22Rv1 (cell line): ENCODE results near the gene ARHGAP25.

Experiments
- ZFX ChIP-seq: fragments of 450-650 bp; IDR thresholded peaks from 2 replicates; pipeline ENCODE4 v1.6.1; 2017; ENCODE audit warnings: antibody characterized with exemption, borderline replicate concordance
- TF ChIP-seq, protein P1 (sequence below): fragments of 450-650 bp; IDR thresholded peaks from 2 replicates; pipeline ENCODE4 v1.5.1; 2017; ENCODE audit warnings: mild to moderate bottlenecking

DNA sequence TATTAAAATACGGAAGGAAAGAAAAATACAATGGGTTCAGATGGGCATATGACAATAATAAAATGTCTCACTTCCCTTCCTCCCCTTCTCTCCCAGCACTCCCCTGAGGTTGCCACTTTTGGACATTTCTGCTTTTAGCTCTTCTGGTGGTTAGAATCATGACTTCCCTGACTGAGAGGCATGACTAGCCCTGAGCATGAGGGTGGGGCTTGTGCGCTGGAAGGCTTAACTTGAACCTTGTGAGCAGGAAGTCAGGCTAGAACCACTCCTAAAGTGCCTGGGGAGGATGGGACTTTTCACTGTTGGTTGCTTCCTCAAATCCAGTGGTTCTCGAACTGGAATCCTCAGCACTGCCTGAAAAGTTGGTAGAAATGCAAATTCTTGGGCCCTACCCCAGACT, 19.7 kb upstream of the ARHGAP25 start:
- TF ChIP-seq, protein P1, sequence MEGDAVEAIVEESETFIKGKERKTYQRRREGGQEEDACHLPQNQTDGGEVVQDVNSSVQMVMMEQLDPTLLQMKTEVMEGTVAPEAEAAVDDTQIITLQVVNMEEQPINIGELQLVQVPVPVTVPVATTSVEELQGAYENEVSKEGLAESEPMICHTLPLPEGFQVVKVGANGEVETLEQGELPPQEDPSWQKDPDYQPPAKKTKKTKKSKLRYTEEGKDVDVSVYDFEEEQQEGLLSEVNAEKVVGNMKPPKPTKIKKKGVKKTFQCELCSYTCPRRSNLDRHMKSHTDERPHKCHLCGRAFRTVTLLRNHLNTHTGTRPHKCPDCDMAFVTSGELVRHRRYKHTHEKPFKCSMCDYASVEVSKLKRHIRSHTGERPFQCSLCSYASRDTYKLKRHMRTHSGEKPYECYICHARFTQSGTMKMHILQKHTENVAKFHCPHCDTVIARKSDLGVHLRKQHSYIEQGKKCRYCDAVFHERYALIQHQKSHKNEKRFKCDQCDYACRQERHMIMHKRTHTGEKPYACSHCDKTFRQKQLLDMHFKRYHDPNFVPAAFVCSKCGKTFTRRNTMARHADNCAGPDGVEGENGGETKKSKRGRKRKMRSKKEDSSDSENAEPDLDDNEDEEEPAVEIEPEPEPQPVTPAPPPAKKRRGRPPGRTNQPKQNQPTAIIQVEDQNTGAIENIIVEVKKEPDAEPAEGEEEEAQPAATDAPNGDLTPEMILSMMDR: no peak
- no peak for TF ChIP-seq ZFX
